HG03196 (cell line): ENCODE data around the gene TIMM10.

Experiments
- ATAC-seq: cut with Tn5 transposase; IDR thresholded peaks from one replicate; pipeline ENCODE4 v1.9.1; 2021; ENCODE audit not compliant: unreplicated experiment

The TIMM10 gene, protein sequence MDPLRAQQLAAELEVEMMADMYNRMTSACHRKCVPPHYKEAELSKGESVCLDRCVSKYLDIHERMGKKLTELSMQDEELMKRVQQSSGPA

DNA sequence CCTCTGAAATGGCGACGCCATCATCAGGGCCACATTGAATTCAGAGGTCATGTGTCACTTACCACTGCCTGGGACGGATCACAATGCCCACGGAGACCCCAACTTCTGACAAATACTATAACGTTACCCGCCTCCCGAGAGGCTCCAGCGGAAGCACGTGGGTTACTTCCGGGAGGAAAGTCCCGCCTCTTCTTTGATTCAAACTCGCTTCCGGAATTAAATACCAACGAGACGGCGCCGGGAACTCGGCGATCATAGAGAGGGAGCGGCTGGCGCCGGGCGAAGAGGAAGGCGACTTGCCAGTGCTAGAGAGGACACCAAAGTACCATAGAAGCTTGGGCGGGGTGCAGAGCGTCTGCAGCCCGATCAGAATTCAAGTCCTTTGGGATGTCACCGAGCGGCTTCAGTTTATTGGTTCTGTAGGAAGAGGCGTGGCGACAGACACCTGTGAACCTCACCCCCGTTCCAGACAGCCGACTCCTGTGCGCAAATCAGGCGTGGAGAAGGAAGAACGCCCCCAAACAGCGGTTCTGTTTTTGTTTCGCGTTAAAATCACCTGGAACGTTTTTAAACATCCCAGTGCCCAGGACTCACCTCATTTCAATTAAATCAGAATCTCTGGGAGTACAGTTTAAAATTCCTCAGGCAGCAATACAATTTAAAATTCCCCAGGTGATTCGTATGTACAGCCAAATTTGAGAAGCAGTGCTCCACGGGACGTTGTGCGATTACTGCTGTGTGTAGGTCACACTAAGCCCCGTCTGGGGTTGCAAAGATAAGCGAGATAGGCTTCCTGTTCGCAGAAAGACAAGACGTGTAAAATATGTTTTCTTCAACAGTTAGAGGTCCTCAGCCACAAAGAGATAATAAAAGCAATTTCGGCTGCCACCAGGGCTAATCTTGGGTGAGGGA is at the start of gene TIMM10:
Gene TIMM10, minus strand, starts transcription at position 159 of the 912 bp plus-strand sequence. CDS start 565 bp downstream, outside the sequence.
- ATAC-seq: peak; percentile 99

DNA sequence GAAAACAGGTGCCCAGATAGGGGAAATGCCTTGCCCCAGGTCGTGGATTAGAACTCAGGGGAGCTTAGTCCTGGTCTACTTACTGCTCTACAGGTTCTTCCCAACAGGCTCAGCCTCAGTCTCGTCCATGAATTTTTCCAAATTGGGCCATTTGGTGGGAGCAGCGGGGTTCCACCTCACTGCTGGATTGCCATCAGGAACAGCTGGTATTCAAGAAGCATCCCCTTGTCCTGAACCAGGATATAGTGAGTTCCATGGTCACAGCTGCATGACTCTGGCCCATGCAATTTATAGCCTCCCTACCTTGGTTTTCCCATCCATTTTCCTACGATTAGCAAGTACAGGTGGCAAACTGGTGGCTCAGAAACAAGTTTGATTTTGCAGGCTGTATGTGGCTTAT is 43.5 kb upstream of the TIMM10 start:
- no peak for ATAC-seq

DNA sequence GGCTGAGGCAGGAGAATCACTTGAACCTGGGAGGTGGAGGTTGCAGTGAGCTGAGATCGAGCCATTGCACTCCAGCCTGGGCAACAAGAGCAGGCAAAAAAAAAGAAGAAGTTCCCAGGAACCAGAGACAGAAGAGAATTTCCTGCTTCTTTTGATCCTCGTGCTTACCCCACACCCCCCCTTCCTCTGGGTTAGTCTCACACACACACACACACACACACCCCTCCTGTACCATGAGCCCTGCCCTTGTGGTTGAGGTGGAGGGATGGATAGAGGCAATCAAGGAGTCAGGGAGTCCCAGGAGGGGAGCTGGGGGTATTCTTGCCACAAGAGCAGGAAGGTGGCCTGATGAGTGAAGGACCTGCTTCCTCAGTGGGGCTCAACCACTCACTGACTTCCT is 41.1 kb upstream of the TIMM10 start:
- ATAC-seq: no peak

GRCh38 chr11:57568330-57568766 is 37.8 kb upstream of the TIMM10 start:
- peak; percentile 6 for ATAC-seq

GRCh38 chr11:57567515-57568329 is 37.2 kb upstream of the TIMM10 start, which contains the start of gene UBE2L6:
Gene UBE2L6, minus strand, starts transcription at chr11:57567672. Its CDS starts 61 bp downstream, at chr11:57567611.
- peak; percentile 59 for ATAC-seq

GRCh38 chr11:57566905-57567514 is 36.5 kb upstream of the TIMM10 start:
- peak; percentile 13 for ATAC-seq

DNA sequence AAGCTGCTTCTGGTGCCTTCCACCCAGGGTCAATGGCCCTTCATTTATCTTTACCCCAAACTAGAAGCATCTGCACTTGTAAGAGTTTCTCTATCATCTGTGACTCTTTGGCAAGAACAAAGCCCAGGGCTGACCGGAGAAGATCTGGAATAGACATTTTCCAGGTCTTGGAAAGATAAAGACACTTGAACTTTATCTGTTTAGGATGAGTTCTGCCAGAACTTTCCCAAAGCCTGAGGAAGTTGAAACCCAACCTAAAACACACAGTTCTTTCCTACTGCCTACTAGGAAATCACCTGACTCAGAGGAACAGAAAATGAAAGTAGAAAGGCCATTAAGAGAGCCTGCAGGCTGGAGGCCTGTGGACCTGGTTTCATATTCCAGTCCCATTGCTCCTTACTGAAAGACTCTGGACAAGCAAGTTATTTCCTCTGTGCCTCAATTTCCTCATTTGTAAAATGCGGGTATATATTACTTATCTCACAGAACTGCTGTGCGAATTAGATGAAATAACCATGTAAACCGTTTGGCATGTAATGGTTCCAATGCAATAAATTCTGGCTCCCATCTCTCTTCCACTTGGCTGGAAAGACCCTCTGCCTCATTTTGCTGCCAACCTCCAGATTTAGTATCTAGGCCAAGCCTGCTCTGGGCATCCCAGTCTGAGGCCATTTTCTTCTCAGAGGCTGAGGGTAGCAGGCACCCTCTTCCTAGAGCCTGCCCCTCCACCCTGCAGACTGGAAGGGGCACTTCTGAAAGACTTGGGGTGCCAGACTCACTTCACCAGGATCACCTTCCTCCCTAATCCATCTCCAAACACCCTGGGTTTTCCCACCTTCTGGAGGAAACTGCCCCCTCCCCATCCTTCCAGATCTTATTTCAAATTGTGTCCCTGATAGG is 35.7 kb upstream of the TIMM10 start:
- peak; percentile 63 for ATAC-seq

GRCh38 chr11:57562596-57562995 is 32.0 kb upstream of the TIMM10 start:
- ATAC-seq: no peak

GRCh38 chr11:57560146-57560545 is 29.6 kb upstream of the TIMM10 start:
- ATAC-seq: no peak

GRCh38 chr11:57556041-57556440 is 25.5 kb upstream of the TIMM10 start:
- ATAC-seq: no peak

- no peak for ATAC-seq
Observed at GRCh38 chr11:57555393-57555792, 24.8 kb upstream of the TIMM10 start.

DNA sequence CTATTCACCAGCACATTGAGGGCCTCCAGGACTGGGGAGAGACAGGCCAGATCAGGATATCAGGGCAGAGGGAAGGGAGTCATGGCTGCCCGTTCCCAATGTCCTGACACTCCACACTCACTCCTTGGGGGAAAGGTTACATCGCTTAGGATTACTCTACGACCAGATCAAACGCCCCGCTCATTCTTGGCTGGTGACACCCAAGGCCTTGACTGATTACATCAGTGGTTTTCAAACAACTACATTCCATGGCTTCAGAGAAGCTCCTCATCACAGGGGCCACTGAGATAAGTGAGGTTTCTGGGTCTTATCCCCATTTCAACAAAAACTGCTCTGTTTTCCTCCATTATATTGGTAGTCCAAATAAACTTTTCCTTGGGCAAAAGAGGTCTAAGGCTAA is 21.9 kb upstream of the TIMM10 start:
- no peak for ATAC-seq

DNA sequence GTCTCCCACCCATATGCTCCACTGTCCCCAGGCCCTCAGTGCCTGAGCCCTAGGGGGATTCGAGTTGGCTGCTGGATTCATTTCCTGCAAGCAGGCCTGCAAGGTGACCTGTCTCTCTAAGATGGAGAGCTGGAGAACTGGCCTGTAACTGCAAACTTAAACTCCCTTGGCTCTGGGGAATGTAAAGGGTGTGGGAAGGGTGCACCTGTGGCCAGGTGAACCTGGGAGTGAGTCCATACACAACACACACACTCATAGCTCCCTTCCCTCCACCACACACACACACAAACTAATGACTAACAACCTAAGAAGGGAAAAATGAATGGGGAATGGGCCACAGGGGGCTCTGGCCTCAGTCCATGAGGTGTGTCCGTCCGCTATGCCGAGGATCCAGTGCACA is 21.4 kb upstream of the TIMM10 start:
- ATAC-seq: no peak

DNA sequence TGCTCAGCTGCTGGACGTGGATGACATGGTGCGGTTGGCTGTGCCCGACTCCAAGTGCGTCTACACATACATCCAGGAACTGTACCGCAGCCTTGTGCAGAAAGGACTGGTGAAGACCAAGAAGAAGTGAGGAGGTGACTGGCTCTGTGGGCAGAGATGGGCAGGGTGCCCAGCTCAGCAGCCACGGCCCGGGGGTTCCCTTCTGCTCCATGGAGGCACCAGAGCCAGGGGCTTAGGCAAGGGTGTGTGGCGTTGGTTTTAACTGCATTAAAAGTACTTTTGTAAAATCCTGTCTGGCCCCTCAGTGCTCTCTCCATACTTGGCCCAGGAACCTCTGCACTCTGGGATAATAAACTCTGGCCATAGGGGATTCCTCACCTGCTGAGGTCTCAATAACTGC is 19.4 kb upstream of the TIMM10 start:
- ATAC-seq: no peak

DNA sequence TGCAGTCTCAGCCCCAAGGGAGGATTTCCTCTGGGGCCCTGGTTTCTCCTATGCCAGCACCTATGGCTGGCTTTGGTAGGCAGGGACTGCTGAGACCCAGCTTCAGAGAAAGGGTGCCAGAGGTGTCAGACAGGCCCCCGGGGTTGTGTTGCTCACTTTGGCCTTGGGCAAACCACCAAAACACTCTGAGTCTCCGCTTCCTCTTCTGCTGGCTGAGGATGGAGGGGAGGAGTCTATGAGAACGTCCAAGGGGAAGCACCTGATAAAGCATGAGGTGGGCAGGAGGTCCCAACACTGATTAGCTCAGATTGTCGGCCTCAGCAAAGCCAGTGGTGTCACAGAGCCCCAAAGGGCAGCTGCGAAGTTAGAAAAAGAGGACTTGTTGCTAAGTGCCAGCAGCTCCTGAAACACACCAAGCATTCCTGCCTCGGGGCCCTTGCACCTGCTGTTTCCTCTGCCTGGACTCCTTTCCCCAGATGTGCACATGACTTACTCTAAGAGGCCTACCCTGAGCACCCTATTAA is 17.4 kb upstream of the TIMM10 start:
- ATAC-seq: peak; percentile 88

GRCh38 chr11:57546869-57547475 is 16.4 kb upstream of the TIMM10 start:
- ATAC-seq: peak; percentile 38

- ATAC-seq: no peak
Observed at GRCh38 chr11:57546451-57546850, 15.9 kb upstream of the TIMM10 start.

- ATAC-seq: no peak
Observed at GRCh38 chr11:57545883-57546282, 15.3 kb upstream of the TIMM10 start.

- no peak for ATAC-seq
Observed at GRCh38 chr11:57544566-57544965, 14.0 kb upstream of the TIMM10 start.
